IPS-NIHi7 (cell line): ENCODE data around the gene BARHL2.
A peak's percentile ranks its signal among the peaks of the same experiment; 100 is the strongest.

Experiments
- DNase-seq: peaks from one replicate; pipeline ENCODE4 v3.0.0; 2012; ENCODE audit warnings: mixed read lengths; ENCODE audit errors: extremely low spot score

Gene BARHL2

GRCh38 chr1:90716552-90717355 lies at the start of gene BARHL2:
Gene BARHL2, minus strand, starts transcription at chr1:90717302. Its CDS starts 107 bp downstream, at chr1:90717195.
- DNase-seq: no peak

GRCh38 chr1:90763930-90764329 lies 46.8 kb upstream of the BARHL2 start:
- DNase-seq: no peak

DNA sequence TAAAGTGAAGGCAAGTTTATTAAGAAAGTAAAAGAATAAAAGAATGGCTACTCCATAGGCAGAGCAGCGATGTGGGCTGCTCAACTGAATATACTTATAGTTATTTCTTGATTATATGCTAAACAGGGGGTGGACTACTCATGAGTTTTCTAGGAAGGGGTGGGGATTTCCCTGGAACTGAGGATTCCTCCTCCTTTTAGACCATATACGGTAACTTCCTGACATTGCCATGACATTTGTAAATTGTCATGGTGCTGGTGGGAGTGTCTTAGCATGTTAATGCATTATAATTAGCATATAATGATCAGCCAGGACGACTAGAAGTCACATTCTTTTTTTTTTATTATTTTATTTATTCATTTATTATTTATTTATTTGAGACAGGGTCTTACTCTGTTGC lies 46.4 kb upstream of the BARHL2 start:
- no peak for DNase-seq

DNA sequence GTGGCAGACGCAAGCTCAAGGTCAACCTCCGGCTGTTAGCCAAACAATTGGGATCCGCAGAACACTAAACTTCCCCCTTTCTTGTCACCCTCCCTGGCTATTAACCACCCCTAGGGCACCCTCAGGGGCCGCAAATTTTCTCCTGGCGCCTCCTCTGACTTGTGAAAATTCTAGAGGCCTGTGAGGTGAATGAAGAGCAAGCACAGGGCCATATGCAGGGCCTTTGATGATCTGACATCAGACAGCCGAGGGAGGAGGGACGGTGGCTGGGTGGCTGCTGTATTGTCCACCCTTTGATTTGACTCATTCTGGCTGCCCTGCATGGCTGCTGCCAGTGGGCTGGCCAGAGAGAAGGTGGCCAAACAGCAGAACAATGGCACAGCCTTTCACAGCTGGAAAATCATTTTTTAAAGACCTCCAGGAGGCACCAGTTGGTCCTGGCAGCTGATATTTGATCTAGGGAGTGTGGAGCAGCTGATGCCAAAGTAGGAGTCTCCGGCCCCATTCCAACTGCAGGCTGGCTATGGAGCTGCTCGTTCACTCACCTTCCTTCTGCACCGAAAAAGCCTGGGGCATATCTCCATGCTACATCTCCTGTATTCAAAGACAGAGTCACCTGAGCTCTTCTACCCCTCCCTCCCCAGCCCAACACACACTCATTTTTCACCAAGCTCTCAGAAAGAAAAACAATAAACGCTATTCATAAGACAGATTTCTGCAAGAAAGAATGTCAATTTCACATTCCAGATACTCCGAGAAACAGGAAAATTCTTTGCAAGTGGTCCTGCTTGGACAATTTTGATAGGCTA lies 44.9 kb upstream of the BARHL2 start:
- DNase-seq: peak; percentile 26

GRCh38 chr1:90761156-90761555 lies 44.1 kb upstream of the BARHL2 start:
- no peak for DNase-seq

- no peak for DNase-seq
Observed at GRCh38 chr1:90753556-90753955, 36.5 kb upstream of the BARHL2 start.

DNA sequence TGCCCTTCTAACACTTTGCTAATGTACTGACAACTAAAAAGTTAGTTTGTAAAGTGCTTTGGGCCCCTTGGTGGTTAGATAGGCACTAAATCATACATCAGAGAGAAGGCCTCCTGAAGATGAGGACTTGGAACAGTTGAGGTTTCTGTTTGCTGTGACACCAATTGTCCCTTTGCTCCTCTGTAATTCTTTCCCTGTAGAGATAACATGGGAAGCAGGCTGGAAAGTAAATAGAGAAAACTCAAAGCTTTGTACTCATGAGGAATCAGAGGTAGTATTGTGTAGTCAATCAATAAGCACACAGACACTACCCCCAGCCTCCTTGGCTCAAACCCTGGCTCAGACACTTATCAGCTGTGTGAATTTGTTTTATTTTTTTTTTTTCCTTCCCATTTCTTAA lies 31.6 kb upstream of the BARHL2 start:
- DNase-seq: no peak

GRCh38 chr1:90746857-90747256 lies 29.8 kb upstream of the BARHL2 start:
- no peak for DNase-seq

DNA sequence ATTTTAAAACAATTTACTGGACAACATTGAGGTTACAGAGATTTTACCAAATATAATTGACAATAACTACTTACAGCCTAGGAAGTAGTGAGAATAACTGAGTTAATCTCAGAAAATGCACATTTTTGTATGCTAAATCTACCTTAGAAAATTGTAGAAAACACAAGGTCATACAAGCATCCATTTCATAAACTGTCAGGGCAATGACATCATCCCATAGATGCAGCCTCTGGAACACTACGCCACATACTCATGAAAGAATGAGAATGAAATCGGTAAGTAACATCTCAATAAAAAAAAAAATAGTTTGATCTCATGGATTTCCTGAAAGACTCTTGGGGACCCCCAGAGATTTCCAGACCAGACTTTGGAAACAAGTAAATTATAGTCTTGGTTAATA lies 28.9 kb upstream of the BARHL2 start:
- DNase-seq: no peak

GRCh38 chr1:90732136-90732535 lies 15.0 kb upstream of the BARHL2 start:
- no peak for DNase-seq

DNA sequence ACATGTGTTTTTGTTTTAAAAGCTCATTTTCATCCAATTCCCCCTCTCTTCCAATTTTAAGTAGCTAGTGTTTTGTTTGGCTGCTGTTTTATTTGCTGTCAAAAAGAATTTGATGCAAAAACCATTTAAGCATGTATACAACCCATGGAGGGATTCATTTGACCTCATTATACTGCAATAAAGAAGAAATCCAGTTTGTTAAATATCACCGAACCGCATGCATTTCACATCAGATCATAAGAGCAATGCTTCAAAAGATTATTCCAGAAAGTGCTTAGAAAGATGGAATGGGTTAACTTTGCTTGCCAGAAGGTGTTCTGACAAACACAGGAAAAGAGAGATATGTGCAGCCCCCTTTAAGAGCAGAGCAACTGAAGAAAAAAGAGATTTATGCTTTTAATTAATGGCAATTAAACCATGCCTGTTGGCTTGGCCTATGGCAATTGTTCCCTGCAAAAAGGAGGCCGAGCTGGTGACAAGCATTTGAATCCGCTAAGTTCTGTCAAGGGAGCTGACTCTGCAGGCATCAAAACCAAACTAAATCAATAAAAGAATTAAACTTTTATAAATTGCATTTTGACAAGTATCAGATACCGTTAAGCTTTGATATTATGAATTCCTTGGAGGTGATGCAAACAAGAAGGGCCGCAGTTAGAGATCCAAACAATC lies 14.4 kb upstream of the BARHL2 start:
- no peak for DNase-seq

DNA sequence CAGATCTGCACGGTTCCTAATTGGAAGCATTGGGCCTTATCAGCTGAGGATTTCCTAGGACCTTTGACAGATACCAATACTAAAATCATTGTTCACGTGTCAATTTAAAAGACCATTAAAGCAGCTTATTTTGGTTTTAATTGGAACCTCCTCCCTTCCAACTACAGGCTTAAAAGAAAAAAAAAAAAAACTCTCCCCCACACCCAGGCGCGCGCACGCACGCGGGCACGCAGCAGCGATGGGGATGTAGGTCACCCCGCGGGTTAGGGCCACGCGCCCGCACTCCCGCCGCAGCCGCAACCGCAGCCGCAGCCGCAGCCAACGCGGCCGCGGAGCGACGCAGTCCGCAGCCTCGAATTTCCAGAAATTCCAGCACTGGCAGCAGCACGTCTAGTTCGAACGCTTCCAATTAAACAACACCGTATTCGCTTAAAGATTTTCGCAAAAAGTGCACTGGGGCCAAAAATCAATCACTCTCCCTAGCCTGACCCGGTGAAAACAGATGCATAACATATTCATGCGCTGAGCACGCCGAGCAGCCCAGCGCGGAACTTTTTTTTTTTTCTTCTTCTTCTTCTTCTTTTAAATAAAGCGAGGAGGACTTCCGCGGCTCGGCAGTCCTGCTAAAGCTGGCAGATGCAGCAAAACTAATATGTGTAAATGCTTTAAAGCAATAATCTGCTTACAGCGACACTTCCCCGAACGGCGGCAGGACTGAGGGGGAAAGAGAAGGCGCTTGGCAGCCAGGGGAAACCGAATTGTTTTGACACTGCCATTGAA lies 13.3 kb upstream of the BARHL2 start:
- DNase-seq: no peak

DNA sequence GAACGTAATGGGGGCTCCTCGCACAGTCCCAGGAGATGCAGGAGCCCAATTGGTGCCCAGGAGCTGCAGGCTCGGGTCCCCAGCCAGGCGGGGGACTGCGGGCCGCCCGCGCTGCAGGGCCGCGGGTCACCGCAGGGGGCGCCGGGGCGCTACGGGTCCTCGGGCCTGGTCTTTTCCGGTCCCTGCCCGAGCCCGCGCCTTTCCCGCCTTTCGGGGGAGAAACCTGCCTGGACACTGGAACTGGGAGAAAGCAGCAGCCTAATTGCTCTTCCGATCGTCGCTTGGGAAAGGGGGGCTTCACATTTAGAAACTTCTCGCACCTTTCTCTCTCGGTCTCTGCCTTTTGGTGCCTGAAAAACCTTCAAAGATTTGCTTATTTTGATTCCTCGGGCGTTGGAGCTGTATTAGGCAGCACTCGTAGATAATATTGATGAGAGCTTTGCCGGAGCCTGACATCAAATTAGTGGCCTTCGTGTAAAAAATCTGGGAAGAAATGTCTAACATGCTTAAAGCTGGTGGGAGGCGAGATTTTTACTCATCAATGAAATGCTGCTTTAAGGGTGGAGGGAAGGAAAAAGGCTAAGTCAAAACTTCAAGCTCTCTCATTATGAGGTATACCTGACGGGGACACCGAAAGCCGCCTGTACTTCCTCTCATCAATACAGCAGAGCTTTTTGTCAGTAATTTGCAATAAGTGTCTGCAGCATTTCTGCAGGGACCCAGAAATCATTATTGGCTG lies 12.6 kb upstream of the BARHL2 start:
- DNase-seq: peak; percentile 88

DNA sequence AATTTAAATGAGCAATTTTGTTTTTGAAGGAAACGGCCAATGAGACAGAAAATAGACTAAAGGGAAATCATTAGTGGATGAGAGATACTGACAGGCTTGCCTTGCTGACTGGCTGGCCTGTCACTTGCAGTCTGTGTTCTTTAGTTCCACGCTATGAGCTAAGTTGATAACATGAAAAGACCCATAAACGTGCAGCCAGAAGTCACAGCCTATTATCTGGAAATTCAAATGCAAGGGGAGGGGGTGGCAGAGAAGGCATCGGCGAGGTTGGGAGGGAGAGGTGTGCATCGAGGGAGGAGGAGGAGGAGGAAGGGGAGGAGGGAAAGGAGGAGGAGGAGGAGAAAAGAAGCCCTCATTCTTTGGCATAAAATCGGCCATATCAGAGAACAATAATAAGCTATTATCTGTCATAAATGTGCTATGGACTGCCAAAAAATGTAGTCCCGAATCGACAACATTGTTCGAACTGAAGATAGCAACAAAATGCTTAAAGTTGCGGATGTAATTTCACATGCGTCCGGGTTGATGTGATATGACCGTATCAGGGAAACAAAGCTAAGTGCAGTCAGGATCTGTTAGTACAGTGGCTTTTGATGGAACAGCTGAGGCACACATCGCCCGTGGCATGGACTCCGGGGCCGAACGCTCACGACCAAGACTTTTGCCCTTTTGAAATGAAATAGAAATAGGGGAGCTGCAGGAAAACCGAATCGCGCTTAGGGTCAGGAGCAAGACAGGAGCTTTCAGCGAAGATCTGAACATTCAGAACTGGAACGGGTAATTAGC lies 11.6 kb upstream of the BARHL2 start:
- no peak for DNase-seq

DNA sequence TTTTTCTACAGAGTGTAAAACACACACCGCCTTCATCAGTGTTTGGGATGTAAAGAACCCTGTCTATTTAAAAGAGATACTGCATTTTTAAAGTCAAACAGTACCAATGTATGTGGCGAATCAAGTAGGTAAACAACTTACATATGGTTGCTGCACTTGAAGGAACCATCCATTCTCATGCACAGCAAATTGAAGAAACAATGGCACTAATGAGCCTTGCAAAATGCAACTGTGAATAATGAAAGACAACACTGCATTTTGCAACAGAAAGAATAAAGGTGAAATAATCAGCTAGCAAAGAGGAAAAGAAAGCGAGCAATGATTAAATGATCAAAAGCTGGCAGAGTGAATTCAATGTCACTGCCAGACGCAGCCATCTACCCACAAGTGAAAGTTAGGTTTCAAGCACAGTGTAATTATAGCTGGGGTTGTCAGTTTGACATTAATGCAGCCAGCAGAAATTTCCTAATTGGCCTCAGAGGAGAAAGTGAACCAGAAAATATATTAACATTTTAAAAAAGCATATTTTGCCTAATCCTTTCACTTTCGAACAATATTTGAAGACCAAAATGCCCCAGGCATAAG lies 10.9 kb upstream of the BARHL2 start:
- no peak for DNase-seq

GRCh38 chr1:90726986-90727480 lies 9.9 kb upstream of the BARHL2 start:
- DNase-seq: no peak

GRCh38 chr1:90726425-90726985 lies 9.4 kb upstream of the BARHL2 start:
- DNase-seq: no peak

- DNase-seq: no peak
Observed at GRCh38 chr1:90725657-90726424, 8.7 kb upstream of the BARHL2 start.
